Medulla oblongata (tissue), 1 donor: ENCODE results near the gene NAA50.
A peak's percentile ranks its signal among the peaks of the same experiment; 100 is the strongest.

Source experiments
- DNase-seq: peaks from one replicate; pipeline ENCODE4 v3.0.0-alpha.2; 2015; ENCODE audit errors: extremely low spot score

The NAA50 gene

GRCh38 chr3:113745756-113746547, at the start of gene NAA50:
TSS of gene NAA50 (minus strand) at chr3:113746249. CDS start at chr3:113745949, 300 bp downstream.
- DNase-seq: peak; percentile 96

- no peak for DNase-seq
Measured at GRCh38 chr3:113795693-113796092, 49.6 kb upstream of the NAA50 start.

DNA sequence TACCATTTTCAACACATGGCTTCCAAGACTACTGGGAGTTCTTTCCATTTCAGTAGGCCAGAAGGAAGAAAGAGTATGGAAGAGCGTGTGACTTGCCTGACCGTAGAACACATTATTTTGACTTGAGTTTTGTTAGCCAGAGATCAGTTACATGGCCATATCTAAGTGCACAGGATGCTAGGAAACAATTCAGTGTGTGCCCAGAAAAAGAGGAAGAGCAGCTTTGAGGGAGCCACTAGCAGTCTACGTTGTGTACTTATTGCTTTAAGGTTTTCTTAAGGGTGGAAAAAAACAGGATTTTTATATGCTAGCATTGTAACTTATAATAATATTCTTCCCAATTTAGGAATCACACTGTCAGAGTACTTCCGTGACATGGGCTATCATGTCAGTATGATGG, 48.5 kb upstream of the NAA50 start:
- no peak for DNase-seq

- DNase-seq: no peak
Measured at GRCh38 chr3:113791381-113791780, 45.3 kb upstream of the NAA50 start.

GRCh38 chr3:113783980-113784379, 37.9 kb upstream of the NAA50 start:
- DNase-seq: peak; percentile 25

- no peak for DNase-seq
Measured at GRCh38 chr3:113783463-113783862, 37.4 kb upstream of the NAA50 start.

DNA sequence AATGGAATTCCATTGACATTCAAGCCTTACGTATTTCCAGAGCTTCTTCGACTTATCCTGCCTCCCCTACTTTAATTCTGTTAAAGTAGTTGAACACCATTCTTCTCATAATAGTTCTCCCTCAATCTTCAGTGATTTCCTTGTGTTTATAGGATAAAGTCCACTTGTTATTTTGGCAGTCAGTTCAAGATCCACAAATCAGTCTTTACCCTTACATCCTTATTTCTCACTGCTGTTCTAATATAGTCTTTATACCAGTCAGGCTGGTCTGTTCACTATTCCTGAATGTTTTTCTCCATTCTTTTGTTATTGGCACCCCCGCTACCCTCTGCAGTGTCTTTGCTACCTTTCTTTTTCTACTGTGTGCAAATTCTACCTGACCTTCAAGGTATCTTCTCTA, 30.5 kb upstream of the NAA50 start:
- no peak for DNase-seq

DNA sequence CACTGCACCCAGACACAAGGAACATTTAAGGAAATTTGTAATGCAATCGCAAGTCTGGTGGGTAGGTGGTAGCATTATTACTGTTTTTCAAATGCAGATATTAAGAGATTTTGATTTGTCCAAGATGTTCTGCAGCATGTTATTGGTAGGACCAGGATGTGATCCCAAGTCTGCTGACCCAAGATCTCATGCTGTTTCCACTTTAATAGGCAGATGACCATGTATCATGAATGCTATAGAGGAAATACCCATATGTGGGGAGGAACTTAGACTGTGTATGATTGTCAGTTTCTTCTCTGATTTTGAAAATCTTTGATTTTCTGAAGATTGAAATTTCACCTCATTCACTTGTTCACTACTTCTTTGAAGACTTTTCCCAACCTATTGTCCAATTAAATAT, 29.5 kb upstream of the NAA50 start:
- no peak for DNase-seq

GRCh38 chr3:113773381-113773780, 27.3 kb upstream of the NAA50 start:
- DNase-seq: no peak

- no peak for DNase-seq
Measured at GRCh38 chr3:113771993-113772392, 25.9 kb upstream of the NAA50 start.

GRCh38 chr3:113769551-113769950, 23.5 kb upstream of the NAA50 start:
- DNase-seq: peak; percentile 30

- DNase-seq: no peak
Measured at GRCh38 chr3:113764698-113765097, 18.6 kb upstream of the NAA50 start.

GRCh38 chr3:113758389-113759024, 12.5 kb upstream of the NAA50 start:
- DNase-seq: no peak

DNA sequence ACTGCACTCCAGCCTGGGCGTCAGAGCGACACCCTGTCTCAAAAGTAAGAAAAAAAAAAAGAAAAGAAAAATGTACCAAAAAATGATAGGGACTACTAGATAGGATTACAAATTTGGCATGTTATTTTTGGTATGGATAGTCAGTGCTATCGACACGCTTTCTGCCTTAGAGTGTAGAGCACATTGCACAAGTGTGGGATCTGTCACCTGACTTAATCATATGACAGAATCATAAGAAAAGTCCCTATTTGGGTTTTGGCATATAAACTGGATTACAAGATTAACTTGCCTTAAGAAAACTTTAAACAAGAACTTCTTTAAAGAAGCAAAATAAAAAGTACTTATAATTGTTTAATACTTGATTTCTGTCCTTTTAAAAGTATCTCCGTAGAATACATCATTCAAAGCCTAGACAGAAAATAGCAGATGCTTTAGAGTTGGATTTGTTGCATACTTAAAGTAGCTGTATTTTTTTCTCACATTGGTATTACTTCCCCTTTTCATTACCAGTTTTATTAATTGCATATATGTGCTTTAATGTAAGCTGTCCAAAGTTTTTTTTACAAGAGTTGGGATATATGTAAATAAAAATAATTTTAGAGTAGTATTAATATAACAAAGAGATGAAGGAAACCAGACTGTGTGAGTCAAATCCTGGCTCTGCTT, 8.6 kb upstream of the NAA50 start:
- no peak for DNase-seq

GRCh38 chr3:113753376-113753985, 7.4 kb upstream of the NAA50 start:
- no peak for DNase-seq

DNA sequence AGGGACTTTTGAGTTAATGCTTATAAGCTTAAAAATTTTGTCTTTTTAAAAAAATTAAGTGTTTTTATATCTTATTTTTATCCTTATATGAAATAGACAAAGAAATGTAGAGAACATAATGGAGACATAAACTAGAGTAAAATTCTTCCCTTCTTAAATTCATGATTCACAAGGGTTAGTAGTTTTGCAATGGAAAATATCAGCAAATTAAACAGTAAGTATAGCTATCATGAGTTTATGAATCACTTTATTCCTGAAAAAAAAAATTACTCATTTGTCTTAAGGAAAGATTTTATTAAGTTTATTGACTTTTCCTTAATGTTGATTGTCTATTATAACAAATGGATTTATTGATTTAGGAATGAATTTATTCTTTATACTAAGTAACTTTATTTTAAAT, 5.1 kb upstream of the NAA50 start:
- no peak for DNase-seq

DNA sequence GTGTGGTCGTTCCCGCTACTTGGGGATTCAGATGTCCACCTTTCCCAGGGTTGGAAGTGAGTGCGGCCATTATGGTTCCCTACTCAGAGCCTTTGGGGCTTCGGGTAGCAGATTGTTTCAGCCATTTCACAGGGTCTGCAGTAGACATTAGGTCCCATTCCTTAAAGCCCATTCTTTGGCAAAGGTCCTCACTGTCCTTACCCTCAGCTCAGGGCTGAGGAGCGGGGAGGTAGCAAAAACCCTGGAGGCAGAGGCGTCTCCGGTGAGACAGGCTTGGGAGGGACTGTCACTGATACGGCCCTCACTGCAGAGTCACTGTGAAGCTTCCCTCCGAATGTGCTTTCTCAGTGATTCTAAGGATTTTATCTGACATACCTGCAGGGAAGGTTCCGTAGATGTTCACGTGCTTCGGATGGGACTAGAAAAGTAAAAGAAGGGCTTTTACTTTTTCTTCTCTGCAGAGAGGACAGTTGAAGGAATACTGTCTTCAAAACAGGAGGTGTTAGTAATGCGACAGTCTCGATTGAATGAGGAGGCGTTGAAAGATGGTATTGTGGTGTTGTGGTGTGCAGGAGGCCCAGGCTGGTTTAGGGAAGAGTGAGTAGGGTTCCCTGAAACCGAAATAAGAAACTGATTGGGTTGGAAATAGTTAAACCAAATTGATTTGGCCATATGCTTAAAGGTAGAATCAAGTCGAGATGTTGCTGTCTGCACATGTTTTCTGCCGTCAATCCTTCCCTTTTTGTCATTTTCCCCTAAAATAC, 1.4 kb upstream of the NAA50 start:
- DNase-seq: no peak

DNA sequence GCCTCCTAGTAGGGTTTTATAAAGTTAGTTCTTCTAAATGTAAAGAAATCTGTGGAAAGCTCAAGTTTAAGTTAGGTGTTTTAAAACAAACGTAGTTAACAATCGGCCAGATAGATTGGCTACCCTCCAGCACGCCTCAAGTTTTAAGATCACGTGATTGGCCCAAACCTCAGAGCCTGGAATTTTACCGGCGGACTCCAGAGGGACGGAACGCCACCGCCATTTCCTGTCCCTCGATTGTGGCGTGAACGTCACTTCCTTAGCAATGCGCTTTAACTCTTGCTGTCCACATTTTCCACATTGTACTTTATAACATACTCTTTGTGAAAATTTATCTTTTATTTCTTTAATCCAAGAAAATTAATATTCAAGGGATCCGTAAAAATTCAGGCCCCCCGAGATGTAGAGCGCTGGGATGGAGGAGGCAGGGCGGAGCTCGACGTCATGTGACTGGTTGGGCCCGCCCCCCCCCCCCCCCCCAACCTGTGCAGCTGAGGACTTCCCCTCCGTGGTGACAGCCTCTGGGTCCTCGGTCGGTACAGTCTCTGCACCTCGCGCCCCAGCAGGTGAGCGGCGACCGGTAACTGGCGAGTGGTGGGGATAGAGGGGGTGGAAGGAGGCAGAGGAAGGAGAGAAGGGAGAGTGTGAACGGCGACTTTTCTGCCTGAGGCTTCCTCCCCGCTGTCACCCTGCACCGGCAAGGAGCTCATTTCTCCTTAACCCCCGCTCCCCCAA, 666 bp upstream of the NAA50 start, which contains the start of gene ATP6V1A:
TSS of gene ATP6V1A (plus strand) at position 488 of the 735 bp plus-strand sequence. CDS start 31,719 bp downstream, outside the sequence.
- DNase-seq: peak; percentile 98

DNA sequence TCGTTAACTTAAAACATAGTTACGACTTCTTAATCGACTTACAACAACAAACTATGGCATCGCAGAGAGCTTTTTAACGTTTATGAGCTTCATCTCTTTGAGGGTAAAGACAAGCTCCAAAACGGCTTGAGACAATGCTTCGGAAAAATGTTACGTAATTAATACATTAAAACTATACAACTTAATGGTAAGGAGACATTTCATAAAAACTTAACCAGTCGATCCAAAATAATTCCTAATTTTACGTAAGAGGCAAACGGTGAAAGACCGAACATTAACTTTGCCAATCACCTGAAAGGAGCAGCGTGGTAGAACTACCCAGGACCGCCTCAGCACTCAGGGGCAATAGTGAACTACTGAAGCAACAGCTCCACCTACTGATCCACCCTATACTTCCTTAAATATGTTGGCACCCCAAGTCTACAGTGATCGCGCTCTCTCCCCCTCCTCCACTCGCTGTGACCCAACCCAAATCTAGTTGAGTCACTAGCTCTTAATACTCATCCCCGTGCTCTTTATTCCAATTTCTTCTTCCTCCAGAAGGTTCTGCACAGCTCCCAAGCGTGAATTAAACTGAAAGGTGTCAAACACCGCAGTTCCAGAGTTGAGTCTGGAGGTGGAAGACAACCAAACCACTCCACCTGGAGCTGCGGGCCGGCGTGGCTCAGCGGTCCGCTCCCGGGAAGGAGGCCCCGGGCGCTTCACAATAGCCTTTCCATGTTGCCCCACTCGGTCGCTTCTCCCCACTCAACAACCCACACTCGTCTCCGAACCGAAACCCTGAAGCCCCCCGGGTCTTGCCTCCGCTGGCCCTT, 901 bp downstream of the NAA50 start:
- peak; percentile 91 for DNase-seq
